Tibial nerve (tissue), 4 donors: ENCODE data around the gene SYCE3. TPM values are rescaled to one million over a fixed set of nuclear protein-coding genes. Genes with fewer than 3 reads are reported as not detected.

Experiments
- DNase-seq, 2 donors: peaks; one replicate each; pipeline ENCODE4 v3.0.0-alpha.2; 2019; ENCODE audit warnings: low spot score in 2 of 2
- H3K27ac ChIP-seq, 4 donors: fragments of 200-600 bp; sonication (generic) in 3 of 4; one replicate each; pipeline ENCODE4 v1.5.1; 2017 to 2019; ENCODE audit warnings: mild to moderate bottlenecking in 1 of 4
- H3K27me3 ChIP-seq, 2 donors: fragments of 200-600 bp; sonication (generic) in 1 of 2; one replicate each; pipeline versions ENCODE4 v1.5.1 to v1.6.0; 2017 to 2019
- H3K36me3 ChIP-seq, 3 donors: fragments of 200-600 bp; sonication (generic); one replicate each; pipeline ENCODE4 v1.5.1; 2018 to 2019
- H3K4me1 ChIP-seq, 4 donors: fragments of 200-600 bp; sonication (generic) in 3 of 4; one replicate each; pipeline ENCODE4 v1.5.1; 2017 to 2019
- H3K4me3 ChIP-seq, 4 donors: fragments of 200-600 bp; sonication (generic) in 3 of 4; one replicate each; pipeline ENCODE4 v1.5.1; 2017 to 2019; ENCODE audit warnings: mild to moderate bottlenecking in 1 of 4, moderate library complexity in 1 of 4
- H3K9me3 ChIP-seq, 4 donors: fragments of 200-600 bp; sonication (generic) in 3 of 4; one replicate each; pipeline ENCODE4 v1.5.1; 2017 to 2019
- EP300 ChIP-seq, 2 donors: sonication (generic); formaldehyde crosslinking; IDR thresholded peaks; one replicate each; pipeline ENCODE4 v1.6.1; 2017; ENCODE audit warnings: antibody characterized with exemption in 2 of 2, mild to moderate bottlenecking in 1 of 2
- POLR2A ChIP-seq, 2 donors: fragments of 450-650 bp; IDR thresholded peaks; one replicate each; pipeline ENCODE4 v1.6.1; 2017; ENCODE audit warnings: antibody characterized with exemption in 2 of 2, mild to moderate bottlenecking in 2 of 2, moderate library complexity in 2 of 2
- WGBS, 2 donors: methylation state at CpG; one replicate each; pipeline ENCODE4 v1.1.5; 2018; 5-methylcytosine and 5-hydroxymethylcytosine counted together
- total RNA-seq, 4 donors: library from RNA; depleted of rRNA; stranded (reverse); fragments of >200 nt; gene quantifications; one replicate each; pipeline ENCODE4 v1.1.0, GENCODE V29; 2016
- TF ChIP-seq, protein P1 (sequence below), 5 experiments: fragments of 200-600 bp in 3 of 5; fragments of 450-650 bp in 2 of 5; sonication (generic) in 3 of 5; IDR thresholded peaks; one replicate each; pipeline ENCODE4 v1.5.1; 2016 to 2019; ENCODE audit warnings: antibody characterized with exemption in 5 of 5, mild to moderate bottlenecking in 3 of 5, moderate library complexity in 2 of 5

SYCE3 gene
- total RNA-seq, 4 donors from 2014 or later: not detected

DNA sequence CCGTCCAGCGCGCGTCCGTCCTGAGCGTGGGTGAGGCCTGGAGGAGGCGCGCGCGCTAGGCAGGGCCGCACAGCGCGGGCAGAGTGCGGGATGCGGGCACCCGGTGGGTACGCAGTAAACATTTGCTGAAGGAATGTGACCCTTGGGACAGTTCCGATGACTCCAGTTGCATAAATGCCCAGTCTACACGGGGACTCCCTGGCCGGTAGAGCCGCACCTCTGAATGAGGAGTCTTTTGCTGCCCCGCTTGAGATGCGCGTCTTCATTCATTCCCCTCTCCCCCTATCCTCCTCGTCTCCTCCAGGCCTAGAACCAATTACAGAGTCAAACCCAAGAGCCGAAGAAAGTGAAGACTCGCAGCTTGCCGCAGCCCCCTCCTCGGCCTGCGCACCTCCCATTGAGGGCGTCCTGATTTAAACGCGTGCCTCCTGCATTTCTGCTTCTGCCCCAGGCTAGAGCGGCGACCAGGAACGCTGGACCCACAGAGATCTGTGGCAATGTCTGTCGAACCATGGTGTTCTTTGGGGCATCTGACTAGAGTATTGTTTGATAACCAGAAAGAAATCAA, 20.7 kb upstream of the SYCE3 start:
- no peak for DNase-seq
- TF ChIP-seq POLR2A (IDR thresholded peaks at IDR 0.05): no peak
- no peak for TF ChIP-seq EP300 (IDR thresholded peaks at IDR 0.05)
- TF ChIP-seq, protein P1, sequence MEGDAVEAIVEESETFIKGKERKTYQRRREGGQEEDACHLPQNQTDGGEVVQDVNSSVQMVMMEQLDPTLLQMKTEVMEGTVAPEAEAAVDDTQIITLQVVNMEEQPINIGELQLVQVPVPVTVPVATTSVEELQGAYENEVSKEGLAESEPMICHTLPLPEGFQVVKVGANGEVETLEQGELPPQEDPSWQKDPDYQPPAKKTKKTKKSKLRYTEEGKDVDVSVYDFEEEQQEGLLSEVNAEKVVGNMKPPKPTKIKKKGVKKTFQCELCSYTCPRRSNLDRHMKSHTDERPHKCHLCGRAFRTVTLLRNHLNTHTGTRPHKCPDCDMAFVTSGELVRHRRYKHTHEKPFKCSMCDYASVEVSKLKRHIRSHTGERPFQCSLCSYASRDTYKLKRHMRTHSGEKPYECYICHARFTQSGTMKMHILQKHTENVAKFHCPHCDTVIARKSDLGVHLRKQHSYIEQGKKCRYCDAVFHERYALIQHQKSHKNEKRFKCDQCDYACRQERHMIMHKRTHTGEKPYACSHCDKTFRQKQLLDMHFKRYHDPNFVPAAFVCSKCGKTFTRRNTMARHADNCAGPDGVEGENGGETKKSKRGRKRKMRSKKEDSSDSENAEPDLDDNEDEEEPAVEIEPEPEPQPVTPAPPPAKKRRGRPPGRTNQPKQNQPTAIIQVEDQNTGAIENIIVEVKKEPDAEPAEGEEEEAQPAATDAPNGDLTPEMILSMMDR (IDR thresholded peaks at IDR 0.05): peak in 1 of 5 experiments; percentile 2
- Histone ChIP-seq H3K9me3 (no peaks in the 10 kb centered on the region), H3K27me3 (peaks cover 0 to 1% of the 10 kb centered on the region in 2 donors), H3K27ac (peak overlapping the region; percentile 33 to 99 (median 76)), H3K4me3 (peak overlapping the region; percentile 74 to 91 (median 88)), H3K36me3 (peaks cover 0 to 29% (median 0%) of the 10 kb centered on the region in 3 donors), H3K4me1 (peaks cover 0 to 32% (median 13%) of the 10 kb centered on the region in 4 donors)
- WGBS, 2 donors: 6 to 10% methylated on average over 30 of the region's 37 CpGs

DNA sequence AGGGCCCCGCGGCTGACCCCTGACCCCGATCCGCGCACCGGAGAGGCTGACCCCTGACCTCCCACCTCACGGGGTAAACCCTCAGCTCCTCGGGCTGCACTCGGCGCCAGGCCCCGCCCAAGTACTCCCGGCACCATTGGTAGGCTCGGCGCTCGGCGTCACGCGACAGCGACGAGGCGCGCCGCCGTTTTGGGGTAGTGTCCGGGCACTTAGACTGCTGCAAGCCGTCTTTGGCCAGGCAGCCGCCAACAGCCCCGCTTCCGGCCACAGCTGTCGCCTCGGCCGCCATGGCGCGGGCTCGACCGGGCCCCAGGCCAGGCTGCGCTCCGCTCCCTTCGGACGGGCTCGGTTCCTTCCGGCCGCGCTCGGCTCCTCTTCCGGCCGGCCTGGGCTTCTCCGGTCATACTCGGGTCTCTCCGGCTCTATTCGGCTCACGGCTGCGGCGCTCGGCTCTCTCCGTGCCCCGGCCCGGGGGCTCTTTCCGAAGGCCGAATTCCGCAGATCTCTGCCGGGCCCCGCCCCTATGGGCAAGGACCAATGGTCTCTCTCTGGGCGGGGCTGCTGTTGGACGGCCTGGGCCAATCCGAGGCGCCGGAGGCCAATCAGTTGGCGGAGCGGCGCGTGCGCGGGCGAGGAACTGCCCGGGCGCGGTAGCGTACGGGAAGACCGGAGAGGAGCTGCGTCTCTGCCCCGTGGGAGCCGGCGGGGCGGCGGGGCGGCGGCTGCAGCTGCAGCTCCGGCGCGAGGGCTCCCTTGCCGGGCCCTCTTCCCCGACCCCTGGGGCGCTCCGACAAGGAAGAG, 20.0 kb upstream of the SYCE3 start, which contains the start of gene CHKB:
Gene CHKB (minus strand): TSS at position 357 of the 801 bp plus-strand sequence. CDS start 68 bp downstream, at position 289.
- peak; percentile 95 for DNase-seq
- 0 to 1% methylated on average over 52 to 64 of the region's 96 CpGs for WGBS, 2 donors
- peaks cover 0 to 5% of the 10 kb centered on the region in 2 donors for H3K27me3 ChIP-seq
- TF ChIP-seq, protein P1 (IDR thresholded peaks at IDR 0.05): peak in 2 of 5 experiments; percentile 9 to 41
- TF ChIP-seq POLR2A (IDR thresholded peaks at IDR 0.05) (peak; percentile 94 to 97), EP300 (IDR thresholded peaks at IDR 0.05) (peak; percentile 88)
- no peaks in the 10 kb centered on the region for H3K9me3 ChIP-seq
- peaks cover 0 to 39% (median 17%) of the 10 kb centered on the region in 4 donors for H3K4me1 ChIP-seq
- H3K4me3 ChIP-seq: peak within 1 kb of the TSS; percentile 74 to 91 (median 88)
- H3K36me3 ChIP-seq: peaks cover 0 to 29% (median 0%) of the 10 kb centered on the region in 3 donors
- peak within 1 kb of the TSS; percentile 92 to 99 (median 96) for H3K27ac ChIP-seq

DNA sequence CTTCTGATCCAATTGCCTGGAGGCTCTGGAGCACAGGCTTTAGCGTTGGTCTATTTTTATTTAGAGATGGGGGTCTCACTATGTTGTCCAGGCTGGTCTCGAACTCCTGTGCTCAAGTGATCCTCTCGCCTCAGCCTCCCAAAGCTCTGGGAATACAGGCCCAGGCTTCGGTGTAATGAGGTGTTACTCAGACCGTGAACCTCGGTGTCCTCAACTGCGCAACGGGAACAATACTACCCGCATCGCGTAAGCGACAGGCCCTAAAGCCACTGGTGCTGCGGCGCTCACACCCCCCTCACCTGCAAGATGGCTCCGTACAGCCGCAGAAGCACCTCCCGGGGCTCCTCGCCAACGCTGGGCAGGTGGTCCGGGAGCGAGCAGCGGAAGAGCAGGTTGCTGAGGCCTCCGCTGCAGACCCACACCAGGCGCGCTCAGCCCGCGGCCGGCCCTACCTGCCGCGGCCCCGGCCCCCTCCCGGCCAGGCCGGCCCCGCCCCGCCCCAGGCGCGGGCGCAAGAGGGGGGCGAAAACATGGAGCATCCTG, 19.3 kb upstream of the SYCE3 start:
- no peak for DNase-seq
- Histone ChIP-seq H3K27ac (peak overlapping the region; percentile 92 to 99 (median 96)), H3K9me3 (no peaks in the 10 kb centered on the region), H3K4me3 (peak overlapping the region; percentile 48 to 91 (median 88)), H3K27me3 (peaks cover 0 to 12% of the 10 kb centered on the region in 2 donors), H3K4me1 (peaks cover 0 to 42% (median 17%) of the 10 kb centered on the region in 4 donors), H3K36me3 (peaks cover 0 to 32% (median 0%) of the 10 kb centered on the region in 3 donors)
- TF ChIP-seq, protein P1 (IDR thresholded peaks at IDR 0.05): no peak
- TF ChIP-seq POLR2A (IDR thresholded peaks at IDR 0.05): no peak
- TF ChIP-seq EP300 (IDR thresholded peaks at IDR 0.05): no peak
- 15 to 17% methylated on average over 12 to 13 of the region's 39 CpGs for WGBS, 2 donors

DNA sequence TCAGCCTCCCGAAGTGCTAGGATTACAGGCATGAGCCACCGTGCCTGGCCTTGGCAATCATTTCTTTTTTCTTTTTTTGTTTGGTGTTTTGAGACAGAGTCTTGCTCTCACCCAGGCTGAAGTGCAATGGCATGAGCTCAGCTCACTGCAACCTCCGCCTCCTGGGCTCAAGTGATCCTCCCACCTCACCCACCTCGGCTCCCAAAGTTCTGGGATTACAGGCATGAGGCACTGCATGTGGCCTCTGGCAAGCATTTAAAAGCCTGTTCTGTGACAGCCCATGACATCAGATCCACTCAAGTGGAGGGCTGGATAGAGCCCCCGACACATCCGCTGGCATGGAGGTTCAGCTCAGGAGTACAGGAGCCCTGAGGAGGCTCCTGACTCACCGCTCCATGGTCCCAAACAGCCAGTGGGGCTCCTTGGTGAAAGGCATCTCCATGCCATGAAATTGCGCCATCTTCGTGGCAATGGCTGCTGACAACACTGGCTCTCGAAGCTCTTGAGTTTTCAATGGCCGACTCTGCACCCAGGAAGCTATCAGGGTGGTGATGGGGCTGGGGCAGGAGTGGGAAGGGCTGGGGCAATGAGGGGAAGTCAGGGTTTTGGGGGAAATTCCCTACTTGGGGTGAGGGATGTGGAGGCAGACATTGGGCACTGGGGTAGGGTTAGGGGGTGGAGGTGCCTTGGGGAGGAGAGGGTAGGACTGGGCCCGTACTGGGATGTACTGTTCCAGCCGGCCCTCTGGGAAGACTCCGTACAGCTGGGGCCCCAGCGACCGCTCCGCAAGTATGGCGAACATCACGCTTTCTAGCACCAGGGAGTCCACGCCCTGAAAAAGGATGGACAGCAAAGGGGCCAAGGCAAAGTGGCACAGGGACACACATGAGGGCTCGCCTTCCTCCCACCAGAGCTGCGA, 18.6 kb upstream of the SYCE3 start:
- DNase-seq: no peak
- peaks cover 0 to 42% (median 17%) of the 10 kb centered on the region in 4 donors for H3K4me1 ChIP-seq
- no peak for TF ChIP-seq POLR2A (IDR thresholded peaks at IDR 0.05)
- TF ChIP-seq, protein P1 (IDR thresholded peaks at IDR 0.05): no peak
- H3K36me3 ChIP-seq: peaks cover 0 to 39% (median 0%) of the 10 kb centered on the region in 3 donors
- H3K27ac ChIP-seq: peak overlapping the region in 3 of 4 donors; percentile 92 to 99 (median 97)
- peak overlapping the region; percentile 48 to 91 (median 88) for H3K4me3 ChIP-seq
- peaks cover 0 to 15% of the 10 kb centered on the region in 2 donors for H3K27me3 ChIP-seq
- 89 to 92% methylated on average over 21 to 22 of the region's 22 CpGs for WGBS, 2 donors
- H3K9me3 ChIP-seq: no peaks in the 10 kb centered on the region
